Astrocyte of the hippocampus (primary cell): Measurements from ENCODE around the gene PARVG.

Experiments used
- DNase-seq: peaks from one replicate; pipeline ENCODE4 v3.0.0; 2011; ENCODE audit warnings: low read depth, low spot score

The PARVG gene

DNA sequence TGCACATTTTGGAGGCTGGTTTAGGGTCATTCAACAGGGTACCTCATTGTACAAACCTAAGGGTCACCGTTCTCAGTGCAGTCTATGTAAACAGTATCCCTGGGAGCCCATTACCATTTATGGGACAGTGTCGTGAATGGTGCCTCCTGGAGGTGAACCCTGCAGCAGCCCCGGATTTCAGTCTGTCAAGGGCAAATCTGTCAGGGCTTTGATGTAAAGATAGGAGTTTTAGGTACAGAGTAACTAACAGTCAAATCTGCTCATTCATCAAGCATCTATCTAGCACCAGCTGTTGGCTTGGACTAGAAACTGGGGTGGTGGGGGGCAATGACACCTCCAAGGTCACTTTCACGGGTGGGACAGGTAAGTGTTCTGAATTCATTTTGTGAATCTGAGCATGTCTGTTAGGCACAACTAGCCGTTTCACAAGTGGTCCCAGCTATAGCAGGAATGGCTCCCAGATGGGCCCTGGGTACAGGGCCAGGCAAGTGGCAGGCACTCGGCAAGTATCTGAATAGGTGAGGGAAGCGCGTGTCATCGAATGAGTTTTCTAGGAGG is 63.6 kb downstream of the PARVG start:
- no peak for DNase-seq

DNA sequence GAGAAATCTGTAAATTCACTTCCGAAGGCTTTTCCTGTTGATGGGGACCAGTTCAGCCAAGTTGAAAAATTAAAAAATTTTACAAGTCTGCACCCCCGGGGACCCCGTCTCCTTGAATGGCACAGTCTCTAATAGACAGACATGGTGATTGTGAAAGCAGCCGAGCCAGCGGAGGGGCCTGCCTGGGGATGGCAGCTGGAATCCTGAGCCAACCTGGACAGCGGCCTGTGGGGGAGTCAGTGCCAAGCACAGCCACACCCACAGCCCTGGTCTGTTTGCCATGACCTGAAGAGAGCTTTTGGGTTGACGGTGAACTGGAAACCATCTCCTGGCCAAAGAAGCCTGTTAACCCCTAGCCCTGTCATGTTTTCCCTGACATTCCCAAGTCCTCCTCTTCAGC is 64.7 kb downstream of the PARVG start:
- no peak for DNase-seq

DNA sequence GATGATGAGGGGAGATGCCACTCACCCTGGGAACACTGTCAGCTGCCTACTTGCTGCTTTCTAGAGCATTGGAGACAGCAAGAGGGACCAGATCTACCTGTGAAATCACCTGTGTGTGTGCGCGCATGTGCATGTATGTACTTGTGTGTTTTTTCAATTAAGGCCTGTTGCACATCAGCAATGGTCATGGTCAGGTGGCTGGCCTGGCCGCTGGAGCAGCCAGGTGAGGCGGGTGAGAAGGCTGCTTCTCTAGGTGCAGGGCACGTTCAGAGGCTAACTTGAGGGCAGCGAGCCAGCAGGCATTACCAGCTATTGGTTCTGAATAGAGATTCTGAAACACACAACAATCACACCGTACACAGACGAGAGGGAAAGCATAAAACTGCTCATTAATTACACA is 65.1 kb downstream of the PARVG start:
- no peak for DNase-seq

DNA sequence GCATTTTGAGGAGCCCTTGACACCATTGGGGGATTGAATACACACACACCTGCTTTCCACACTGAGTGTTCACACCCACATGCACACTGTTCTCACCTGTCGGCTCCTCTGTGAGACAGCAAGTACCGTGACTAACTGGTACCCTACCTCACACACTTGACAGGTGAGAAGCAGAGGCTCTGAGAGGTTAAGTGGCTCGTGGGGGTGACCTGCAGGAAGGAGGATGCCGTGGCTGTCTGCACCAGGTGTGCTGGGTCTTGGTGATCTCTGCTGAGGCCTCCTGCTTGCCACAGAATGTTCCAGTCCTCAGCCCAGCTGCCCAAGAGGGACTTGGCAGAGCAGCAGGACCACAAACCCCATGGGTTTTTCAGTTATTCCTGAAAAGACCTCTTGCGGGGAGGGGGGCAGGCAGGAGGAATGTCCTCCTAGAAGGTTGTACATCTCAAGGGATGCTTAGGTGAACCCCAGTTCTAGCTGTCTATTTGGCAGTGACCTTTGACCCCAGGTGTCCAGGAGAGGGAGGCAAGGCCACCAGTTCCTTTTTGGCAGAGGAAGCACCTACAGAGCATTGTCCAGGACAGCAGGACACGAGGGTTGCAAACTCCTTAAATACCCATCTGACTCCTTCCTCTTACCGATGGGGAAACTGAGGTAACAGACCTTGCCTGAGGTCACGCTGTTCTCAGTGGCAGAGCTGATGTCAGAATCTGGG is 66.0 kb downstream of the PARVG start:
- no peak for DNase-seq

DNA sequence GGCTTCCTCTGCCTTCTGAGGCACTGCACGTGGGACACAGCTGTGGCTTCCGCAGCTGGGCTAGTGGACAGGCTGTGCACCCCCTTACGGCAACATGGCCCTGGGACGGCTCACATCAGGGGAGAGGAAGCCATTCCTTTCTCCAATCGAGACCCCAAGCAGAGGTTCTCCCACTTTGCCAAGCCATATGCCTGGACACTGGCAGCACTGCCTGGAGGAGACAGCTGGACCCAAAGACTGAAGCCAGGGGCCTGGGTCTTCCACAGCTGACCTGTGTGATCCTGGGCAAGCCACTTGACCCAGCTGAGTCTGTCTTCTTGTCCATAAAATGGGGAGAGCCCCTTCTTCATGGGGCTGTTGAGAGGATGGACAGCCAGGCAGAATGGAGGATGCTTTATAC is 66.6 kb downstream of the PARVG start:
- DNase-seq, result no peak

DNA sequence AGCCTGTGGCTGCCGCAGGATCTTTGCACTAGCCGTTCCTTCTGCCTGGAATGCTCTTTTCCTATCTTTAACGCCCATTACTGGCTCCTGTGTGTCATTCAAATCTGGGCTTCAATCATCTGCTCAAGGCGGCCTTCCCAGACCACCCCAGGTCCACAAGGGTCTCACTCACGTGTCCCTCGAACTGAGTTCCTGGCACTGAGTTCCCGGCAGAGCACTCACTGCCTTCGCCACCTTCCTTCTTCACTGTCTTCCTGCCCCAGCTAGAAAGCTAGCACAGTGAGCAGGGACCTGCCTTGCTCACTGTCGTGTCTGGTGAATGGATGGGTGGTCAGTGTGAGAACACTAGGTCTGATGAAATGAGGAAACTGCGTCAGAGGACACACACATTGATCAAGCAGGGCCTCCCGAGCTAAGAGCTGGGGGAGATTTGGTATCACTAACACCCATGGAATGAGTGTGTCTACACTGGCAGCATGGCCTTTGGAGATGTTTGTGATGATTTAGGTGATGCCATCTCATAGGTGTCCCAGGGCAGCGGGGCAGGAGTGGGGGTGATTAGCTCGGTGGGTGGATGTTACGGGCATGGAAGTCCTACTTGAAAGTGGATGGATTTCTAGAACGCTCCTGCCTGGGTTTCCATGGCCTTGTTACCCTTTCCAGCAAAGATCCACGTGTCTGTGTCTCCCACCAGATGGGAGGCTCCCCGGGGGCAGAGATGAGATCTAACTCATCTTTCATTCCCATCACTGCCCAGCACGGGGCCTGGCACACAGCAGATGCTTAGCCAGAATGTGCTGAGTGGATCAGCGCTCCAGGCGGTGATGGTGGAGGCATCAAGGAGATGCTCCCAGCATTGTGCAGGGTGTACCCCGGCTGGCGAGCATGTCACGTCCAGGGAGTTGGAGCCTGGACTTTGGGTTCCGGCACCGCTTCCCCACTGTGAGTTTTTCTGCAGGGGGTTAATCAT is 67.5 kb downstream of the PARVG start:
- DNase-seq, result no peak

DNA sequence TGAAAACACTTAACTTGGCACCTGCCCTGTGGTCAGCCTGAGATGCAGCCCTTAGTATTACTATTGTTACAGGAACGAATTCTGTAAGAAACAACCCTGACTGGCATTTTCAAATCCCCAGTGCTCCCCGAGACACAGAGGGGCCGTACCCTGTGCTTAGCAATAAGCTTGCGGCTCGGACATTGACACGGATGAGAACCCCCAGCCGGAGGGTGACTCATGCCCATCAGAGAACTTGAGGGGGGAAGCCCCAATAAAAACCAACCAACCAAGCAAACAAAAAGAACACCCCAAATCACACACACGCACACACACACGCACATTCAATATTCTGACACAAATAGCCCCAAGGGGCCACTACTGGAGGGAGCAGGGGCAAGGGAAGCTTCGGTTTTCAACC is 68.2 kb downstream of the PARVG start:
- no peak for DNase-seq

DNA sequence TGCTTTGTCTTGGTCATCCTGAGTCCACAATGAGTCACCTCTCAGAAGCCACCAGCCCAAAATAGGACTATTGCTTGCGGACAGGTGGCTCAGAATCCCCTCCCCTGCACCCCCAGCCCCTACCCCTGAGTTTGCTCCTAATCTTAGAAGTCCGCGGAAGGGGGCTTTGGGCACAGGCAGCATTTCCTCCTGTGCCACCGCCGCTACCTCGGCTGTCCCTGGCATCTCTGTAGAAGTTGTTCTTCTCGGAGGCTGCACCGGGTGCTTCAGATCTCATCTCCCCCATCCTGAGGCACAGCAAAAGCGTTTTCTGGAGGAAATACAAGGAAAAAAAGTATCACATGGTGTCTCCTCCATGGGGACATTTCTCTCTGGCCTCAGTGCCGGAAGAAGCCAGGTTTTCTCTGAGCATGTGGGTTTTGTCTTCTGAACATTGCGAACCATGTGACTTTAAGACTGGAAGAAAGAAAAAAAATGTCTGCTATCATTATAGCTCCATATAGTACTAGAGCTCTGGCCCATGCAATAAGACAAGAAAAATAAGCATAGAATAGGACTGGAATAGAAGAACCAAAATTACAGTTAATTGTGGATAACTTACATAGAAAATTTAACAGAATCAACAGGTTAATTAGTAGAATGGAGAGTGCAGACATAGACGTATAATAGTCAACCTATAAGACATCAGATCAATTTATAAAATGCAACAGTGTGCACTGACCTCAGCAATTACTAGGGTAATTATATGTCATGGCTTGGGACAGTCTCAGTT is 68.8 kb downstream of the PARVG start:
- DNase-seq, result no peak

DNA sequence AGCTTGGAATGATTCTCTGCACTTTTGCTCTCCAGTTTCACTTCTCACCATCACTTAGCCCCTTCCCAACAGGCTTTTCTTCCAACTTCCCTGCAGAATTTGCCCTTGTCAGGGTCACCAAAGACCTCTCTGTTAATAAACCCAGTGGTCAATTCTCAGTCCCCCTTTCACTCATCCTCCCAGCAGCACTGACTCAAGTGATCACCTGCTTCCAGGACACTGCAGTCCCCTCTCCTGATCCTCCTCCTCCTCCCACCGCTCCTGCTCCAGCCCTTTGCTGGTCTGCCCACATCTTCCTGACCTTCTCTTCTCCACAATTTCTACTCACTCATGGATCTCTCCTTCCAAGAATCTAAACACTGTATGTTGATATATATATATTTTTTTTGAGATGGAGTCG is 74.1 kb downstream of the PARVG start:
- no peak for DNase-seq

DNA sequence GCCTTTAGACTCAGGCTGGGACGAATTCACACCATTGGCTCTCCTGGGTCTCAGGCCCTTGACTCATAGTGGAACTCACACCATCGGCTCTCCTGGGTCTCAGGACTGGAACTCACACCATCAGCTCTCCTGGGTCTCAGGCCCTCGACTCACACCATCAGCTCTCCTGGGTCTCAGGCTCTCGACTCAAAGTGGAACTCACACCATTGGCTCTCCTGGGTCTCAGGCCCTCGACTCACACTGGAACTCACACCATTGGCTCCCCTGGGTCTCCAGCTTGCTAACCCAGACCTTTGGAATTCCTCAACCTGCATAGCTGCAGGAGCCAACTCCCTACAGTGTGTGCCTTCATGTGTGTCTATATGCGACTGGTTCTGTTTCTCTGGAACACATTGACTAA is 75.4 kb downstream of the PARVG start:
- DNase-seq, result no peak

DNA sequence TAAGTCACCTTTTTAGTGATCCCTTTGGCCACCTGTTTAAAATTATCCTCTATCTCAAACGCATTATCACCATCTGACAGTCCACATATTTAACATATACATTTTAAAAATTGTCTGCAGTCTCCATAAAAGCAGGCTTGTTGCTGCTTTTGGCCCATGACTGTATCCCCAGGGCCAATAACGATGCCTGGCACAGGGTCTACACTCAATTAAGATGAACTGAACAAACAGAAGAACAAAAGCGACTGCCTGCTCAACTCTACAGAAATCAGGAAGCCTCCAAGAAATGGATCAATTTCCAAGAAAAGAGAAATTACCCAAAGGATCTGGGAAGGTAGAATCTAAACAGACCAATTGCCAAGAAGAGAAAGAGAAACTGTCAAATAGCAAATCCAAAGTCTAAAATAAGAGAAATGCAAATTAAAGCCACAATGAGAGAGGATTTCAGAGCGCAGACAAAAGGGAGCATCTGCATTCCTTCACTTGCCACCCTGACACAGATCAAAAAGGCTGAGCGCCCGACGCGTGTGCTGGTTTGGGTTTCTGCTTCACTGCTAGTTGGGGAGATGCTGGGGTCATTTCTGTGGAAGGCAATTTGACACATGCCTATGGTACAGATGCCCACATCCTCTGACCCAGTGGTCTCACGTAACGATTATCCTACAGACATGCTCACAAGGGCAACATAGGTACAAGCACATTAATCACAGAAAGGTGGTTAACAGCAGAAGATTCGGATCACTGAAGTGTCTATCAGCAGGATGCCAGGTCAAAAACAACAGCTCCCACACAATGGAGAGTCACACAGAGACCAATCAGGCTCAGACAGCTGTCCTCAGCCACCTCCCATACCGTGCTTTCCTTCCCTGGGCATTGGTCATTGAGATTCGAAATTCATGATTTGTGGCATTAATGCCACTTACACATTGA is 76.1 kb downstream of the PARVG start:
- no peak for DNase-seq
